ENCODE measurements around the gene DLX1.

DNA sequence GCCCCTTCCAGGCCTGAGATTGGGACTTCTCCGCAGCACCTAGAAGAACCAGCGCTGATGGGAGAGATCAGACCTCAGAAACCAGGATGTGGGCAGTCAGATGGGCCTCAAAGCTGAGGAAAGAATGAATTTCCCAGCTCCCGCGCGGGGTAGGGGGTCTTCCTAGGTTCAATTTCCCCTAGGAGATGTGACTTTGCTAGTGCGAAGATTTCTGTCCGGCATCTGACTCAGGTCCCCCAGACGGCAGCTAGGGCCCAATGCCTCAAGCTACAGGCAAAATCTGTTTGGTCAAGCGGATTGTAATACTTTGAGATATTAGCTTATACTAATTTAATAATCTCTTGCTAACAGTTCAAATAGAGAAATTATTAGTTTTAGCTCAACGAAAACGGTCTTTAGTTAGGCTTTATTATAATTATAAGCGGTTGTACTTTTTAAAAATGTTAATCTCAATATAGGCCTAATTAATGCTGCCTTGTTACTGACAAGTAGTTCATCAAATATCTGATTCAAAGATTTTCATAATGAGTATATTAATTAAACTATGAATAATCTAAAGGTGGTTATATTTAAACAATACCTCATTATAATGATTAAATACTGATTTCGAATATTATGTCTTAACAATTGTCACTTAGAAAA, 5.8 kb downstream of the DLX1 start:
- TF ChIP-seq, protein P1, sequence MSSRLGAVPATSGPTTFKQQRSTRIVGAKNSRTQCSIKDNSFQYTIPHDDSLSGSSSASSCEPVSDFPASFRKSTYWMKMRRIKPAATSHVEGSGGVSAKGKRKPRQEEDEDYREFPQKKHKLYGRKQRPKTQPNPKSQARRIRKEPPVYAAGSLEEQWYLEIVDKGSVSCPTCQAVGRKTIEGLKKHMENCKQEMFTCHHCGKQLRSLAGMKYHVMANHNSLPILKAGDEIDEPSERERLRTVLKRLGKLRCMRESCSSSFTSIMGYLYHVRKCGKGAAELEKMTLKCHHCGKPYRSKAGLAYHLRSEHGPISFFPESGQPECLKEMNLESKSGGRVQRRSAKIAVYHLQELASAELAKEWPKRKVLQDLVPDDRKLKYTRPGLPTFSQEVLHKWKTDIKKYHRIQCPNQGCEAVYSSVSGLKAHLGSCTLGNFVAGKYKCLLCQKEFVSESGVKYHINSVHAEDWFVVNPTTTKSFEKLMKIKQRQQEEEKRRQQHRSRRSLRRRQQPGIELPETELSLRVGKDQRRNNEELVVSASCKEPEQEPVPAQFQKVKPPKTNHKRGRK (tag; IDR thresholded peaks at IDR 0.05), result no peak
- TF ChIP-seq, protein P2, sequence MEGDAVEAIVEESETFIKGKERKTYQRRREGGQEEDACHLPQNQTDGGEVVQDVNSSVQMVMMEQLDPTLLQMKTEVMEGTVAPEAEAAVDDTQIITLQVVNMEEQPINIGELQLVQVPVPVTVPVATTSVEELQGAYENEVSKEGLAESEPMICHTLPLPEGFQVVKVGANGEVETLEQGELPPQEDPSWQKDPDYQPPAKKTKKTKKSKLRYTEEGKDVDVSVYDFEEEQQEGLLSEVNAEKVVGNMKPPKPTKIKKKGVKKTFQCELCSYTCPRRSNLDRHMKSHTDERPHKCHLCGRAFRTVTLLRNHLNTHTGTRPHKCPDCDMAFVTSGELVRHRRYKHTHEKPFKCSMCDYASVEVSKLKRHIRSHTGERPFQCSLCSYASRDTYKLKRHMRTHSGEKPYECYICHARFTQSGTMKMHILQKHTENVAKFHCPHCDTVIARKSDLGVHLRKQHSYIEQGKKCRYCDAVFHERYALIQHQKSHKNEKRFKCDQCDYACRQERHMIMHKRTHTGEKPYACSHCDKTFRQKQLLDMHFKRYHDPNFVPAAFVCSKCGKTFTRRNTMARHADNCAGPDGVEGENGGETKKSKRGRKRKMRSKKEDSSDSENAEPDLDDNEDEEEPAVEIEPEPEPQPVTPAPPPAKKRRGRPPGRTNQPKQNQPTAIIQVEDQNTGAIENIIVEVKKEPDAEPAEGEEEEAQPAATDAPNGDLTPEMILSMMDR (IDR thresholded peaks at IDR 0.05 in 2 of 3, conservative IDR thresholded peaks at IDR 0.05 in 1 of 3; ENCODE audit: insufficient read depth in 2 of 3, low read depth in 1 of 3, low read length in 3 of 3), result no peak
- TF ChIP-seq POLR2AphosphoS5 (IDR thresholded peaks at IDR 0.05; ENCODE audit: control insufficient read depth, insufficient read depth, low read depth, low read length), result no peak
- TF ChIP-seq RBFOX2 (IDR thresholded peaks at IDR 0.05; ENCODE audit: low read depth, low read length), result no peak
- no peak for TF ChIP-seq TEAD4 (IDR thresholded peaks at IDR 0.05; ENCODE audit: low read length)
- TF ChIP-seq TEAD4 (CRISPR knock-in tag; IDR thresholded peaks at IDR 0.05; ENCODE audit: borderline replicate concordance), result no peak
- TF ChIP-seq, protein P3, sequence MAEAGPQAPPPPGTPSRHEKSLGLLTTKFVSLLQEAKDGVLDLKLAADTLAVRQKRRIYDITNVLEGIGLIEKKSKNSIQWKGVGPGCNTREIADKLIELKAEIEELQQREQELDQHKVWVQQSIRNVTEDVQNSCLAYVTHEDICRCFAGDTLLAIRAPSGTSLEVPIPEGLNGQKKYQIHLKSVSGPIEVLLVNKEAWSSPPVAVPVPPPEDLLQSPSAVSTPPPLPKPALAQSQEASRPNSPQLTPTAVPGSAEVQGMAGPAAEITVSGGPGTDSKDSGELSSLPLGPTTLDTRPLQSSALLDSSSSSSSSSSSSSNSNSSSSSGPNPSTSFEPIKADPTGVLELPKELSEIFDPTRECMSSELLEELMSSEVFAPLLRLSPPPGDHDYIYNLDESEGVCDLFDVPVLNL (CRISPR knock-in tag; IDR thresholded peaks at IDR 0.05; ENCODE audit: low read depth), result no peak
- TF ChIP-seq BCL6 (CRISPR knock-in tag; IDR thresholded peaks at IDR 0.05), result no peak
- no peak for TF ChIP-seq EZH2 (IDR thresholded peaks at IDR 0.05; ENCODE audit: borderline replicate concordance, low read depth, low read length)
- no peak for TF ChIP-seq YY1 (IDR thresholded peaks at IDR 0.05; ENCODE audit: borderline replicate concordance in 1 of 3, control insufficient read depth in 1 of 3, extremely low read depth in 1 of 3, insufficient read depth in 3 of 3, insufficient read length in 1 of 3, insufficient replicate concordance in 2 of 3, low read depth in 1 of 3, low read length in 2 of 3)
- TF ChIP-seq GTF2A2 (tag; IDR thresholded peaks at IDR 0.05), result no peak
- TF ChIP-seq, protein P4, sequence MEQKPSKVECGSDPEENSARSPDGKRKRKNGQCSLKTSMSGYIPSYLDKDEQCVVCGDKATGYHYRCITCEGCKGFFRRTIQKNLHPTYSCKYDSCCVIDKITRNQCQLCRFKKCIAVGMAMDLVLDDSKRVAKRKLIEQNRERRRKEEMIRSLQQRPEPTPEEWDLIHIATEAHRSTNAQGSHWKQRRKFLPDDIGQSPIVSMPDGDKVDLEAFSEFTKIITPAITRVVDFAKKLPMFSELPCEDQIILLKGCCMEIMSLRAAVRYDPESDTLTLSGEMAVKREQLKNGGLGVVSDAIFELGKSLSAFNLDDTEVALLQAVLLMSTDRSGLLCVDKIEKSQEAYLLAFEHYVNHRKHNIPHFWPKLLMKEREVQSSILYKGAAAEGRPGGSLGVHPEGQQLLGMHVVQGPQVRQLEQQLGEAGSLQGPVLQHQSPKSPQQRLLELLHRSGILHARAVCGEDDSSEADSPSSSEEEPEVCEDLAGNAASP (IDR thresholded peaks at IDR 0.05), result no peak
- no peak for TF ChIP-seq POLR2A (conservative IDR thresholded peaks at IDR 0.05)

All from K562 (cell line).